Peyer's patch (tissue), 4 donors: ENCODE results near the gene CPA5.

Experiments used
- POLR2A ChIP-seq, 2 donors: fragments of 450-650 bp; IDR thresholded peaks; one replicate each; pipeline ENCODE4 v1.5.1; 2017; ENCODE audit warnings: antibody characterized with exemption in 2 of 2, mild to moderate bottlenecking in 2 of 2, moderate library complexity in 2 of 2
- TF ChIP-seq, protein P1 (sequence below), 6 experiments: fragments of 450-650 bp in 4 of 6; fragments of 200-600 bp in 2 of 6; sonication (generic) in 1 of 6; IDR thresholded peaks; one replicate each; pipeline ENCODE4 v1.5.1; 2017 to 2019; ENCODE audit warnings: antibody characterized with exemption in 6 of 6, mild to moderate bottlenecking in 3 of 6, moderate library complexity in 1 of 6

DNA sequence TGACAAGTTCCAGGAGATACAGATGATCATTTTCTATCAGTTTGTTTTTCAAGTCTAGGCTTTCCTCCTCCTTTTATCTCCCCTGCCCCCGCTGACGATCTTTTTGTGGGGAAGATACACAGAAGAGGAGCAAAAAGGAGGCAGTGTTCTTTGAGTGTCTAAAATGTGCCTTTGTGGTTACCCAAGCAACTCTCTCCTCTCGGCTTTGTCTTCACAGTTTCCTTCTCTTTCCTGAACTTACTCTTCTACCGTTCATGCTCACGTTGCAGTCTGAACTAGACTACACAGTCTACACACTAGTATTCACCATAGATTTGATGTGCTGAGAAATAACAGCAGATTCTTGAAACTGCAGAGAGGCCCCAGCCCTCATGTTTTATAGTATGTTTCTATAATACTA is 72.6 kb downstream of the CPA5 start:
- TF ChIP-seq, protein P1, sequence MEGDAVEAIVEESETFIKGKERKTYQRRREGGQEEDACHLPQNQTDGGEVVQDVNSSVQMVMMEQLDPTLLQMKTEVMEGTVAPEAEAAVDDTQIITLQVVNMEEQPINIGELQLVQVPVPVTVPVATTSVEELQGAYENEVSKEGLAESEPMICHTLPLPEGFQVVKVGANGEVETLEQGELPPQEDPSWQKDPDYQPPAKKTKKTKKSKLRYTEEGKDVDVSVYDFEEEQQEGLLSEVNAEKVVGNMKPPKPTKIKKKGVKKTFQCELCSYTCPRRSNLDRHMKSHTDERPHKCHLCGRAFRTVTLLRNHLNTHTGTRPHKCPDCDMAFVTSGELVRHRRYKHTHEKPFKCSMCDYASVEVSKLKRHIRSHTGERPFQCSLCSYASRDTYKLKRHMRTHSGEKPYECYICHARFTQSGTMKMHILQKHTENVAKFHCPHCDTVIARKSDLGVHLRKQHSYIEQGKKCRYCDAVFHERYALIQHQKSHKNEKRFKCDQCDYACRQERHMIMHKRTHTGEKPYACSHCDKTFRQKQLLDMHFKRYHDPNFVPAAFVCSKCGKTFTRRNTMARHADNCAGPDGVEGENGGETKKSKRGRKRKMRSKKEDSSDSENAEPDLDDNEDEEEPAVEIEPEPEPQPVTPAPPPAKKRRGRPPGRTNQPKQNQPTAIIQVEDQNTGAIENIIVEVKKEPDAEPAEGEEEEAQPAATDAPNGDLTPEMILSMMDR (IDR thresholded peaks at IDR 0.05), result no peak
- no peak for TF ChIP-seq POLR2A (IDR thresholded peaks at IDR 0.05)
